ENCODE data around the gene ZNF862.

ZNF862 gene

GRCh38 chr7:149873074-149873969 lies 35.1 kb downstream of the ZNF862 start, which contains the start of gene ATP6V0E2:
Gene ATP6V0E2, plus strand, starts transcription at chr7:149873969. Its CDS starts 97 bp downstream, at chr7:149874066.
- TF ChIP-seq TAF1 (IDR thresholded peaks at IDR 0.05; ENCODE audit: borderline replicate concordance, insufficient read depth, low read length), result no peak
- no peak for TF ChIP-seq SIN3A (IDR thresholded peaks at IDR 0.05; ENCODE audit: borderline replicate concordance, insufficient read depth, low read length)
- TF ChIP-seq POLR2AphosphoS5 (IDR thresholded peaks at IDR 0.05; ENCODE audit: low read depth, low read length), result peak; percentile 55

DNA sequence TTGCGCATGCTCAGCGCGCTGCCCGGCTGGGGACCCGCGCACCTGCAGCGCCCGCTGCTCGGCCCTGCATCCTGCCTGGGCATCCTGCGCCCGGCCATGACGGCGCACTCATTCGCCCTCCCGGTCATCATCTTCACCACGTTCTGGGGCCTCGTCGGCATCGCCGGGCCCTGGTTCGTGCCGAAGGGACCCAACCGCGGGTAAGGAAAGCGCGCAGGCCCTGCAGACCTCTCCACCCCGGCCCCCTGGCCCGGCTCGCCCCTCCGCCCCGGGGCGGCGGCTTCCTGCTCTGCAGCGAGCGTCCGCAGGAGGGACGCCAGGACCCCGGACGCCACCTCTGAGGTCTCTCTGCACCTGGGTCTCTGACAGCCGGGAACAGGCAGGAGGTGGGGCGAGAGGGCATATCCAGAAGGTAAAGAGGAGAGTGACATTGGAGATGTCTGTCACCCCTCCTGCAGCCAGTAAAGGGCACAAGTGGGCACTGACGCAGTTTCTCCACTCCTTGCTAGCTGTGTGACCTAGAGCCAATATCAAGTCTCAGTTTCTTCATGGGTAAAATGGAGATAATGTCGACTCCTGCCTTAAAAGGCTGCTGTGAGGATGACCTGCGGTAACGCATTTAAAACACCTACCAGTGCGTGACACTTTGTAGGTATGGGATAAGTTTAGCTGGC lies 35.9 kb downstream of the ZNF862 start:
- no peak for TF ChIP-seq POLR2AphosphoS5 (IDR thresholded peaks at IDR 0.05; ENCODE audit: low read depth, low read length)
- TF ChIP-seq TAF1 (IDR thresholded peaks at IDR 0.05; ENCODE audit: borderline replicate concordance, insufficient read depth, low read length), result no peak
- no peak for TF ChIP-seq FOXP2 (optimal IDR thresholded peaks at IDR 0.05; ENCODE audit: borderline replicate concordance, extremely low read depth, extremely low read length, insufficient read depth)
- TF ChIP-seq, protein P1, sequence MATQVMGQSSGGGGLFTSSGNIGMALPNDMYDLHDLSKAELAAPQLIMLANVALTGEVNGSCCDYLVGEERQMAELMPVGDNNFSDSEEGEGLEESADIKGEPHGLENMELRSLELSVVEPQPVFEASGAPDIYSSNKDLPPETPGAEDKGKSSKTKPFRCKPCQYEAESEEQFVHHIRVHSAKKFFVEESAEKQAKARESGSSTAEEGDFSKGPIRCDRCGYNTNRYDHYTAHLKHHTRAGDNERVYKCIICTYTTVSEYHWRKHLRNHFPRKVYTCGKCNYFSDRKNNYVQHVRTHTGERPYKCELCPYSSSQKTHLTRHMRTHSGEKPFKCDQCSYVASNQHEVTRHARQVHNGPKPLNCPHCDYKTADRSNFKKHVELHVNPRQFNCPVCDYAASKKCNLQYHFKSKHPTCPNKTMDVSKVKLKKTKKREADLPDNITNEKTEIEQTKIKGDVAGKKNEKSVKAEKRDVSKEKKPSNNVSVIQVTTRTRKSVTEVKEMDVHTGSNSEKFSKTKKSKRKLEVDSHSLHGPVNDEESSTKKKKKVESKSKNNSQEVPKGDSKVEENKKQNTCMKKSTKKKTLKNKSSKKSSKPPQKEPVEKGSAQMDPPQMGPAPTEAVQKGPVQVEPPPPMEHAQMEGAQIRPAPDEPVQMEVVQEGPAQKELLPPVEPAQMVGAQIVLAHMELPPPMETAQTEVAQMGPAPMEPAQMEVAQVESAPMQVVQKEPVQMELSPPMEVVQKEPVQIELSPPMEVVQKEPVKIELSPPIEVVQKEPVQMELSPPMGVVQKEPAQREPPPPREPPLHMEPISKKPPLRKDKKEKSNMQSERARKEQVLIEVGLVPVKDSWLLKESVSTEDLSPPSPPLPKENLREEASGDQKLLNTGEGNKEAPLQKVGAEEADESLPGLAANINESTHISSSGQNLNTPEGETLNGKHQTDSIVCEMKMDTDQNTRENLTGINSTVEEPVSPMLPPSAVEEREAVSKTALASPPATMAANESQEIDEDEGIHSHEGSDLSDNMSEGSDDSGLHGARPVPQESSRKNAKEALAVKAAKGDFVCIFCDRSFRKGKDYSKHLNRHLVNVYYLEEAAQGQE (IDR thresholded peaks at IDR 0.05; ENCODE audit: insufficient read depth in 1 of 2, low read depth in 2 of 2, low read length in 2 of 2), result 0 out of 4 replicates have a peak, but pooled peaks of 1 of the 2 experiments have one; percentile 14
- TF ChIP-seq SIN3A (IDR thresholded peaks at IDR 0.05; ENCODE audit: borderline replicate concordance, insufficient read depth, low read length), result no peak

GRCh38 chr7:149874644-149875028 lies 36.5 kb downstream of the ZNF862 start:
- no peak for TF ChIP-seq SIN3A (IDR thresholded peaks at IDR 0.05; ENCODE audit: borderline replicate concordance, insufficient read depth, low read length)

DNA sequence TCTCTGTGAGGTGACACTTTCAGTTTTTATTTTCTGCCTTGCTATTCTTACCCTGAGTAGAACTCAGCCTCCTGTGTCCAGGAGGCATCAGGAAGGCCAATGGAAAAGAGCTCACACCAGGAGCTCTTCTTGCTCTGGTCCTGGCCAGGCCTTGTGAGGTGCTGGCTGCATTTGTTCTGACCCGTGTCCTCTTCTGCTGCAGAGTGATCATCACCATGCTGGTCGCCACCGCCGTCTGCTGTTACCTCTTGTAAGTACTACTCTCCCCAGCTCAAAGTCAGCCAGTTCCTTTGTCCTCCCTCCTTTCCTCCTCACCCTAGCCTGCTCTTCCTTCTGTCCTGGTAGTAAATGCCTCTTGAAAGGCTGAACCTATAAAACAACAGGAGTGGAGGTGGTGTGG lies 37.2 kb downstream of the ZNF862 start:
- TF ChIP-seq, protein P1 (IDR thresholded peaks at IDR 0.05; ENCODE audit: insufficient read depth in 1 of 2, low read depth in 2 of 2, low read length in 2 of 2), result no peak
- TF ChIP-seq FOXP2 (optimal IDR thresholded peaks at IDR 0.05; ENCODE audit: borderline replicate concordance, extremely low read depth, extremely low read length, insufficient read depth), result no peak
- TF ChIP-seq TAF1 (IDR thresholded peaks at IDR 0.05; ENCODE audit: borderline replicate concordance, insufficient read depth, low read length), result no peak
- no peak for TF ChIP-seq SIN3A (IDR thresholded peaks at IDR 0.05; ENCODE audit: borderline replicate concordance, insufficient read depth, low read length)
- no peak for TF ChIP-seq POLR2AphosphoS5 (IDR thresholded peaks at IDR 0.05; ENCODE audit: low read depth, low read length)

DNA sequence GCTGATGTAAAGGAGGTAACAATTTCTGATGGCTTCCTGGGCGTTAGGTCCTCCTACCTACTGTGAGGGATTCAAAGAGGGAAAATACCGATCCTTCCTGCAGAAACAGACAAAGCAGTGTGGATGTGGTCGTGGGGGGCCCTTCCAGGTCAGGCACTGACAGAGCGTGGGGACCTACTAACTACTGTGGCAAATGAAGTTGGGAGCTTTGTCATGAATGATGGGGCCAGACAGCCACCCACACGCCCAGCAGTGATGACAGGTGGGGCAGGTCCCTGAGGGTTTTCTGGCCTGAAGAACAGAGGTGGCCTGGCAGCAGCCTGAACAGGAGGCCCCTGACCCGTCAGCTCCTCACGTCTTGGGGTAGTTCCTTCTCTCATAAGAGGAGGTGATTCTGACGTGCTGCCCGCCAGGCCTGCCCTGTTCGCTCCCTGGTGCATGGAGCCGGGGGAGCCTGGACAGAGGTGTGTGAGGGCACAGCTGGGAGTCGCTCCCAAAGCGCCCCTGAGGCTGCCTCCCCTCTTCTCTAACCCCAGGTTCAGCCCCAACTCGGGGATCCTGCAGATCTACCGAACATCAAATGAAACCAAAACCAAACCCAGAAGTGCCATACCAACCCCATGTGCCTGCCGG lies 39.8 kb downstream of the ZNF862 start:
- TF ChIP-seq TAF1 (IDR thresholded peaks at IDR 0.05; ENCODE audit: borderline replicate concordance, insufficient read depth, low read length) (no peak), POLR2AphosphoS5 (IDR thresholded peaks at IDR 0.05; ENCODE audit: low read depth, low read length) (no peak), FOXP2 (optimal IDR thresholded peaks at IDR 0.05; ENCODE audit: borderline replicate concordance, extremely low read depth, extremely low read length, insufficient read depth) (no peak), SIN3A (IDR thresholded peaks at IDR 0.05; ENCODE audit: borderline replicate concordance, insufficient read depth, low read length) (no peak)
- TF ChIP-seq, protein P1 (IDR thresholded peaks at IDR 0.05; ENCODE audit: insufficient read depth in 1 of 2, low read depth in 2 of 2, low read length in 2 of 2), result no peak

Data from PFSK-1 (cell line).